Activated CD8-positive, alpha-beta T cell treated with anti-CD3 and anti-CD28 coated beads, Interleukin-2, amount 10 ng/mL, durations not matched to agents 7 days and 5 days (primary cell): ENCODE results near the gene GRIA3. TPM values are rescaled to one million over a fixed set of nuclear protein-coding genes. Genes with fewer than 3 reads are reported as not detected.
"Not testable (repeated sequence)": the region's sequence is repeated elsewhere in the genome, so short reads cannot be mapped to it uniquely, and the experiment has no call there.

ENCODE experiments used
- ATAC-seq: fragments of 150-1000 bp; cut with Tn5 transposase; one replicate; pipeline ENCODE4 v1.10.0; 2021; ENCODE audit warnings: moderate library complexity
- CTCF ChIA-PET: fragments of 350-600 bp; sonication (Branson Sonifier 250); formaldehyde crosslinking; loops from one replicate; lab custom pipeline; 2021; ENCODE audit warnings: antibody characterized with exemption; lab: Charles Lee
- POLR2A ChIA-PET: fragments of 350-600 bp; sonication (Branson Sonifier 250); formaldehyde crosslinking; loops from one replicate; lab custom pipeline; 2021; ENCODE audit warnings: antibody characterized with exemption; lab: Charles Lee
- DNase-seq: peaks from one replicate; pipeline ENCODE4 v3.0.0-alpha.2; 2020
- H3K27ac Mint-ChIP-seq: one replicate; pipeline ENCODE4 v1.8.0; 2021; ENCODE audit warnings: mild to moderate bottlenecking, mixed read lengths
- H3K27me3 Mint-ChIP-seq: one replicate; pipeline ENCODE4 v1.8.0; 2021; ENCODE audit warnings: low read depth, mixed read lengths
- H3K36me3 Mint-ChIP-seq: one replicate; pipeline ENCODE4 v1.8.0; 2021; ENCODE audit warnings: low read depth, mixed read lengths
- H3K4me1 Mint-ChIP-seq: one replicate; pipeline ENCODE4 v1.8.0; 2021; ENCODE audit warnings: low read depth, mixed read lengths
- H3K4me3 Mint-ChIP-seq: one replicate; pipeline ENCODE4 v1.8.0; 2021; ENCODE audit warnings: mild to moderate bottlenecking, mixed read lengths
- H3K9me3 Mint-ChIP-seq: one replicate; pipeline ENCODE4 v1.8.0; 2022; ENCODE audit warnings: mixed read lengths; ENCODE audit not compliant: insufficient read depth
- total RNA-seq, 2 experiments: library from RNA; stranded (reverse); gene quantifications; one replicate each; pipeline ENCODE4 v1.2.3, GENCODE V29; 2021

Gene GRIA3
- total RNA-seq, 2 experiments from 2014 or later = not detected

- CTCF ChIA-PET = no interaction called here
- POLR2A ChIA-PET = no interaction called here
- Mint-ChIP-seq H3K27ac (no peak overlapping the region), H3K27me3 (no peaks in the 10 kb centered on the region), H3K36me3 (no peaks in the 10 kb centered on the region), H3K4me1 (no peaks in the 10 kb centered on the region), H3K9me3 (no peaks in the 10 kb centered on the region), H3K4me3 (no peak overlapping the region)
- DNase-seq (no peak), ATAC-seq (no peak)
These were observed 147.8 kb downstream of the GRIA3 start for GRCh38 chrX:123331859-123332258.

- DNase-seq = no peak
- POLR2A ChIA-PET = no interaction called here
- ATAC-seq = no peak
- CTCF ChIA-PET = no interaction called here
- no peaks in the 10 kb centered on the region for H3K4me1 Mint-ChIP-seq
- no peaks in the 10 kb centered on the region for H3K9me3 Mint-ChIP-seq
- H3K4me3 Mint-ChIP-seq = no peak overlapping the region
- no peaks in the 10 kb centered on the region for H3K36me3 Mint-ChIP-seq
- H3K27ac Mint-ChIP-seq = no peak overlapping the region
- H3K27me3 Mint-ChIP-seq = no peaks in the 10 kb centered on the region
These were observed 152.6 kb downstream of the GRIA3 start for GRCh38 chrX:123336666-123337065.

GRCh38 chrX:123337886-123338639 is 154.0 kb downstream of the GRIA3 start:
- DNase-seq (no peak), ATAC-seq (no peak)
- no peaks in the 10 kb centered on the region for H3K4me1 Mint-ChIP-seq
- ChIA-PET POLR2A (no interaction called here), CTCF (no interaction called here)
- no peaks in the 10 kb centered on the region for H3K36me3 Mint-ChIP-seq
- no peaks in the 10 kb centered on the region for H3K27me3 Mint-ChIP-seq
- no peak overlapping the region for H3K27ac Mint-ChIP-seq
- H3K4me3 Mint-ChIP-seq = no peak overlapping the region
- no peaks in the 10 kb centered on the region for H3K9me3 Mint-ChIP-seq

- ChIA-PET CTCF (no interaction called here), POLR2A (no interaction called here)
- ATAC-seq = no peak
- Mint-ChIP-seq H3K9me3 (no peaks in the 10 kb centered on the region), H3K27me3 (no peaks in the 10 kb centered on the region), H3K27ac (no peak overlapping the region), H3K4me3 (no peak overlapping the region), H3K4me1 (no peaks in the 10 kb centered on the region), H3K36me3 (no peaks in the 10 kb centered on the region)
- DNase-seq = no peak
These were observed 155.3 kb downstream of the GRIA3 start for GRCh38 chrX:123339221-123339905.

GRCh38 chrX:123340696-123341095 is 156.6 kb downstream of the GRIA3 start:
- Mint-ChIP-seq H3K9me3 (no peaks in the 10 kb centered on the region), H3K4me1 (no peaks in the 10 kb centered on the region), H3K36me3 (no peaks in the 10 kb centered on the region), H3K4me3 (no peak overlapping the region), H3K27ac (no peak overlapping the region), H3K27me3 (no peaks in the 10 kb centered on the region)
- DNase-seq (no peak), ATAC-seq (no peak)
- ChIA-PET CTCF (no interaction called here), POLR2A (no interaction called here)

GRCh38 chrX:123348468-123348867 is 164.4 kb downstream of the GRIA3 start:
- H3K27me3 Mint-ChIP-seq = no peaks in the 10 kb centered on the region
- no peak for ATAC-seq
- H3K4me3 Mint-ChIP-seq = no peak overlapping the region
- POLR2A ChIA-PET = no interaction called here
- CTCF ChIA-PET = no interaction called here
- H3K4me1 Mint-ChIP-seq = no peaks in the 10 kb centered on the region
- no peaks in the 10 kb centered on the region for H3K36me3 Mint-ChIP-seq
- no peak overlapping the region for H3K27ac Mint-ChIP-seq
- no peaks in the 10 kb centered on the region for H3K9me3 Mint-ChIP-seq
- no peak for DNase-seq

- H3K4me1 Mint-ChIP-seq = no peaks in the 10 kb centered on the region
- no peak overlapping the region for H3K4me3 Mint-ChIP-seq
- no peaks in the 10 kb centered on the region for H3K36me3 Mint-ChIP-seq
- POLR2A ChIA-PET = no interaction called here
- DNase-seq = no peak
- H3K27me3 Mint-ChIP-seq = no peaks in the 10 kb centered on the region
- no peak overlapping the region for H3K27ac Mint-ChIP-seq
- no peak for ATAC-seq
- CTCF ChIA-PET = no interaction called here
- H3K9me3 Mint-ChIP-seq = no peaks in the 10 kb centered on the region
These were observed 166.1 kb downstream of the GRIA3 start for GRCh38 chrX:123350226-123350625.

- POLR2A ChIA-PET = no interaction called here
- no peak overlapping the region for H3K27ac Mint-ChIP-seq
- ATAC-seq (no peak), DNase-seq (no peak)
- no peaks in the 10 kb centered on the region for H3K36me3 Mint-ChIP-seq
- H3K27me3 Mint-ChIP-seq = no peaks in the 10 kb centered on the region
- no peaks in the 10 kb centered on the region for H3K4me1 Mint-ChIP-seq
- no peaks in the 10 kb centered on the region for H3K9me3 Mint-ChIP-seq
- H3K4me3 Mint-ChIP-seq = no peak overlapping the region
- CTCF ChIA-PET = no interaction called here
These were observed 173.9 kb downstream of the GRIA3 start for GRCh38 chrX:123357941-123358340.

GRCh38 chrX:123358457-123358856 is 174.4 kb downstream of the GRIA3 start:
- H3K27me3 Mint-ChIP-seq = no peaks in the 10 kb centered on the region
- H3K4me1 Mint-ChIP-seq = no peaks in the 10 kb centered on the region
- ChIA-PET CTCF (no interaction called here), POLR2A (no interaction called here)
- DNase-seq = no peak
- H3K9me3 Mint-ChIP-seq = no peaks in the 10 kb centered on the region
- no peak for ATAC-seq
- no peak overlapping the region for H3K4me3 Mint-ChIP-seq
- no peak overlapping the region for H3K27ac Mint-ChIP-seq
- no peaks in the 10 kb centered on the region for H3K36me3 Mint-ChIP-seq

- ATAC-seq (no peak), DNase-seq (no peak)
- no peak overlapping the region for H3K27ac Mint-ChIP-seq
- POLR2A ChIA-PET = no interaction called here
- H3K36me3 Mint-ChIP-seq = no peaks in the 10 kb centered on the region
- H3K4me3 Mint-ChIP-seq = no peak overlapping the region
- H3K4me1 Mint-ChIP-seq = no peaks in the 10 kb centered on the region
- H3K9me3 Mint-ChIP-seq = no peaks in the 10 kb centered on the region
- H3K27me3 Mint-ChIP-seq = no peaks in the 10 kb centered on the region
- CTCF ChIA-PET = no interaction called here
These were observed 177.3 kb downstream of the GRIA3 start for GRCh38 chrX:123361371-123361770.

- DNase-seq, H3K27ac Mint-ChIP-seq, H3K27me3 Mint-ChIP-seq, POLR2A ChIA-PET, ATAC-seq, H3K36me3 Mint-ChIP-seq, H3K4me1 Mint-ChIP-seq, H3K4me3 Mint-ChIP-seq, CTCF ChIA-PET, H3K9me3 Mint-ChIP-seq: not testable (repeated sequence)
These were observed 202.1 kb downstream of the GRIA3 start for GRCh38 chrX:123386196-123386595.

GRCh38 chrX:123392921-123393320 is 208.8 kb downstream of the GRIA3 start:
- ChIA-PET POLR2A (no interaction called here), CTCF (no interaction called here)
- H3K27ac Mint-ChIP-seq = no peak overlapping the region
- H3K9me3 Mint-ChIP-seq = no peaks in the 10 kb centered on the region
- H3K4me3 Mint-ChIP-seq = no peak overlapping the region
- no peaks in the 10 kb centered on the region for H3K27me3 Mint-ChIP-seq
- no peaks in the 10 kb centered on the region for H3K4me1 Mint-ChIP-seq
- DNase-seq = no peak
- H3K36me3 Mint-ChIP-seq = no peaks in the 10 kb centered on the region
- no peak for ATAC-seq
